ENCODE results near the gene BIN2.

GRCh38 chr12:51343201-51343600, 19.2 kb upstream of the BIN2 start:
- no peak for TF ChIP-seq EZH2 (IDR thresholded peaks at IDR 0.05; ENCODE audit: low read length, missing control alignments)
- TF ChIP-seq CTCF (conservative IDR thresholded peaks at IDR 0.05 in 1 of 2, IDR thresholded peaks at IDR 0.05 in 1 of 2; ENCODE audit: low read depth in 1 of 2, low read length in 2 of 2): no peak
